ENCODE results near the gene ACSBG1.

Gene ACSBG1

DNA sequence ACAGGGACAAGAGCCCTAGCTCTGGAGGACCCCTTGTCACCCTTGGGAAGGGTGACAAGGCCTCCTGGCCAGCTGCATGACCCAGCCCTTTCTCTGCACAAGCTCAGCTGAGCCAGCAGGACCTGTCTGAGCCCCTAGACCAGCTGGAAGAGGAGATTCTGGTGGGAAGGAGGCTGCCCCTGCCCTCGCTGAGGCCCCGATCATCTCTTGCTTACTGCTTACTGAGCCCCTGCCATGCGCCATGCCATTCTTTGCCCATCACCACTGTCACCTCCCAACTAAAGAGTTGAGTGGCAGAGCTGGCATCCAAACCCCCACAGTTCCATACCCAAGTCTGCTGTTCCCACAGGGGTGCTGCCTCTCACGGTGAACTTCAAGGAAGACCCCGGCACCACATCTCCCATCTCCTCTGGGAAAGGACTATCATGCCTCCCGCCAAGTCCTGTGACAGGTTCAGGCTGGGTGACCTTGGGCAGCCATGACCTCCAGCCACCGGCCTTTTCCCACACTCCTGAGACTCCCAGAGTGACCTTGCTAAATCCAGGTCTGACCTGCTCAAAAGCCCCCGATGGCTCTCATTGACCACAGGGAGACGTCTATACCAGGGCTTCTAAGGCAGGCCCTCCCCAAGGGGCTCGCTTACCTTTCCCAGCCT is 34.0 kb downstream of the ACSBG1 start:
- Histone ChIP-seq H3K4me1 (ENCODE audit: control insufficient read depth, insufficient read depth, low read length) (no peaks in the 10 kb centered on the region), H3K9me3 (ENCODE audit: control insufficient read depth, insufficient read depth, low read depth, low read length) (no peaks in the 10 kb centered on the region), H3K4me3 (ENCODE audit: low read depth, low read length) (no peak overlapping the region), H3K27ac (ENCODE audit: low read depth, low read length) (no peak overlapping the region), H3K27me3 (ENCODE audit: control insufficient read depth, insufficient read depth, low read length) (no peaks in the 10 kb centered on the region), H3K36me3 (ENCODE audit: control insufficient read depth, insufficient read depth, low read length) (no peaks in the 10 kb centered on the region), H3K9ac (ENCODE audit: low read length) (no peak overlapping the region)

GRCh38 chr15:78197632-78198031 is 36.7 kb downstream of the ACSBG1 start:
- Histone ChIP-seq H3K4me3 (ENCODE audit: low read depth, low read length) (no peak overlapping the region), H3K36me3 (ENCODE audit: control insufficient read depth, insufficient read depth, low read length) (no peaks in the 10 kb centered on the region), H3K27me3 (ENCODE audit: control insufficient read depth, insufficient read depth, low read length) (no peaks in the 10 kb centered on the region), H3K9ac (ENCODE audit: low read length) (no peak overlapping the region), H3K27ac (ENCODE audit: low read depth, low read length) (no peak overlapping the region), H3K4me1 (ENCODE audit: control insufficient read depth, insufficient read depth, low read length) (no peaks in the 10 kb centered on the region), H3K9me3 (ENCODE audit: control insufficient read depth, insufficient read depth, low read depth, low read length) (no peaks in the 10 kb centered on the region)

- no peak overlapping the region for H3K9ac ChIP-seq (ENCODE audit: low read length)
- no peaks in the 10 kb centered on the region for H3K4me1 ChIP-seq (ENCODE audit: control insufficient read depth, insufficient read depth, low read length)
These were observed 38.6 kb downstream of the ACSBG1 start for GRCh38 chr15:78195735-78196201.

DNA sequence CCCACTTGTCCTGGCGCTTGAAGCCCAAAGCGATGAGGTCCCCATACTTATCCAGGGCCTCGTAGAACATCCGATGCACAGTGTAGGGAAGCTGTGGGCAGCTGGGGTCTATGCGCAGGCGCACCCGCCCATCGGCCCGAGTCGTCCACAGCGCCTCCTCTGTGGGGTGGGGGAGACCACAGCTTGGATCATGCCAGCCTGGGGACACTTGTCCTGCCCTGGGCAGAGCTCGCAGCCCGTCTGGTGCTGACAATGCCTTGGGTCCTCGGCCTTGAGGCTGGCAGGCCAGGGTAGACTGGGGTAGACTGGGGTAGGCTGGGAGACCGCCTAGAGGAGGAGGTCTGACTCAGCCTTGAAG is 39.8 kb downstream of the ACSBG1 start:
- Histone ChIP-seq H3K4me3 (ENCODE audit: low read depth, low read length) (no peak overlapping the region), H3K27me3 (ENCODE audit: control insufficient read depth, insufficient read depth, low read length) (no peaks in the 10 kb centered on the region), H3K4me1 (ENCODE audit: control insufficient read depth, insufficient read depth, low read length) (no peaks in the 10 kb centered on the region), H3K36me3 (ENCODE audit: control insufficient read depth, insufficient read depth, low read length) (no peaks in the 10 kb centered on the region), H3K9me3 (ENCODE audit: control insufficient read depth, insufficient read depth, low read depth, low read length) (0 out of 2 replicates have a peak, but pooled peaks cover 4% of the 10 kb centered on the region), H3K9ac (ENCODE audit: low read length) (no peak overlapping the region), H3K27ac (ENCODE audit: low read depth, low read length) (no peak overlapping the region)

More at GRCh38 chr15:78195735-78196201, 38.6 kb downstream of the ACSBG1 start:
- H3K27me3 ChIP-seq (ENCODE audit: control insufficient read depth, insufficient read depth, low read length): no peaks in the 10 kb centered on the region
- no peaks in the 10 kb centered on the region for H3K36me3 ChIP-seq (ENCODE audit: control insufficient read depth, insufficient read depth, low read length)
- no peak overlapping the region for H3K4me3 ChIP-seq (ENCODE audit: low read depth, low read length)
- H3K27ac ChIP-seq (ENCODE audit: low read depth, low read length): no peak overlapping the region
- 0 out of 2 replicates have a peak, but pooled peaks cover 4% of the 10 kb centered on the region for H3K9me3 ChIP-seq (ENCODE audit: control insufficient read depth, insufficient read depth, low read depth, low read length)

DNA sequence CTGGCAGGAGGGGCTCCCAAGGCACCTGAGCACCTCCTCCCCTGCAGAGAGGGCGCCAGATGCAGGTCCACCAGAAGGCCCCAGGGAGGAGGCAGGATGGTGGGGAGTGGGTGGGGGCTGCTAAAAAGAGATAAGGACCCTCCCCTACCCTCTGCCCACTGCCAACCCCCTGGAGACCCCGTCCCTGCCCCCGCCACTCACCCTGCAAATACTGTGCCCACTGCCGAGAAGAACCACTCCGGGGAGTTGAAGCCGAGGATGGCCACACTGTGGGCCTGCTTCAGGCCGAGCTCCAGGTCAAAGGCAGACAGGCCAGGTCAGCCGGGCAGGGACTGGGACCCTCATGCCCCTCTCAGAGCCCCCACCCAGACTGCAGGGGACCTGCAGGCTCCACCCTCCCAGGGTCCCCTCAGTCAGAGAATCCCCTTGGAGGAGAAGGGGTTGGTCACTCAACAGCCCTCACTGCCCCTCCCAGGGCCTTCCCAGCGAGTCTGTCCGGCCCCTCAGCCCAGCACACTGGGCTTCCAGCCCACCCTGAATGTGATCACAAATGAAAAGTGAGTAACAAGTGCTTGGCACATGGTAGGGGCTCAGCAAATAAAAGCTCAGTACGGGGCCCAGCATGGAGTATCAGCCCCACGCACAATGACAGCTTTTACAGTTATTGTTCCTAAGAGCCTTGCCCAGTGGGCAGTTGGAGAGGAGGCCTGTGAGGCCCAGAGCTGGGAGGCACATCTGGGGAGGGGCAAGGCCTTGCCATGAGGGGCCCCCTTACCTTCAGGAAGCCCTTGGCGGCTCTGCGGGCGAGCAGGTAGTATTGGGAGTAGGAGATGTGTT is 40.4 kb downstream of the ACSBG1 start:
- no peak overlapping the region for H3K27ac ChIP-seq (ENCODE audit: low read depth, low read length)
- no peaks in the 10 kb centered on the region for H3K36me3 ChIP-seq (ENCODE audit: control insufficient read depth, insufficient read depth, low read length)
- 0 out of 2 replicates have a peak, but pooled peaks cover 4% of the 10 kb centered on the region for H3K9me3 ChIP-seq (ENCODE audit: control insufficient read depth, insufficient read depth, low read depth, low read length)
- H3K9ac ChIP-seq (ENCODE audit: low read length): no peak overlapping the region
- no peaks in the 10 kb centered on the region for H3K4me1 ChIP-seq (ENCODE audit: control insufficient read depth, insufficient read depth, low read length)
- no peaks in the 10 kb centered on the region for H3K27me3 ChIP-seq (ENCODE audit: control insufficient read depth, insufficient read depth, low read length)
- H3K4me3 ChIP-seq (ENCODE audit: low read depth, low read length): no peak overlapping the region

- no peaks in the 10 kb centered on the region for H3K36me3 ChIP-seq (ENCODE audit: control insufficient read depth, insufficient read depth, low read length)
- H3K9ac ChIP-seq (ENCODE audit: low read length): no peak overlapping the region
- H3K4me1 ChIP-seq (ENCODE audit: control insufficient read depth, insufficient read depth, low read length): no peaks in the 10 kb centered on the region
- H3K27ac ChIP-seq (ENCODE audit: low read depth, low read length): no peak overlapping the region
- no peak overlapping the region for H3K4me3 ChIP-seq (ENCODE audit: low read depth, low read length)
- H3K27me3 ChIP-seq (ENCODE audit: control insufficient read depth, insufficient read depth, low read length): no peaks in the 10 kb centered on the region
- 0 out of 2 replicates have a peak, but pooled peaks cover 4% of the 10 kb centered on the region for H3K9me3 ChIP-seq (ENCODE audit: control insufficient read depth, insufficient read depth, low read depth, low read length)
These were observed 41.4 kb downstream of the ACSBG1 start for GRCh38 chr15:78192826-78193594.

DNA sequence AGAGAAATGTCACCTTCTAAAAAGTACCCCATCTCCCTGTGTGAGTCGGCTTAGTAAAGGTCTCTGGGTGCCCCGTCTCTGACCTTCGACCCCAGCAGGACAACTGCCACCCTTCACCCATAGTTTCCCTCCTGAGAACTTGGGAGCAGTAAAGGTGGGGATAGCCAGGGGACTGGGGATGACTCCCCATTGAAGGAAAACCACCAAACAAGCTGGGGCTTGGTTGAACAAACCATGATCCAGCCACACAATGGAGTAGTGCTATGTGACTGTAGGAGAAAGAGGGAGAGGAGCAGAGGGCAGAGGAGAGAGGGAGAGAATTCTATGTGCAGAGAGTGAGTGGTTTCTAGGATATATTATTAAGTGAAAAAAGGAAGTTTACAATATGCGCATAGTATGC is 51.5 kb downstream of the ACSBG1 start:
- Histone ChIP-seq H3K27me3 (ENCODE audit: control insufficient read depth, insufficient read depth, low read length) (no peaks in the 10 kb centered on the region), H3K9ac (ENCODE audit: low read length) (no peak overlapping the region), H3K9me3 (ENCODE audit: control insufficient read depth, insufficient read depth, low read depth, low read length) (no peaks in the 10 kb centered on the region), H3K36me3 (ENCODE audit: control insufficient read depth, insufficient read depth, low read length) (no peaks in the 10 kb centered on the region), H3K4me1 (ENCODE audit: control insufficient read depth, insufficient read depth, low read length) (no peaks in the 10 kb centered on the region), H3K4me3 (ENCODE audit: low read depth, low read length) (no peak overlapping the region), H3K27ac (ENCODE audit: low read depth, low read length) (no peak overlapping the region)

DNA sequence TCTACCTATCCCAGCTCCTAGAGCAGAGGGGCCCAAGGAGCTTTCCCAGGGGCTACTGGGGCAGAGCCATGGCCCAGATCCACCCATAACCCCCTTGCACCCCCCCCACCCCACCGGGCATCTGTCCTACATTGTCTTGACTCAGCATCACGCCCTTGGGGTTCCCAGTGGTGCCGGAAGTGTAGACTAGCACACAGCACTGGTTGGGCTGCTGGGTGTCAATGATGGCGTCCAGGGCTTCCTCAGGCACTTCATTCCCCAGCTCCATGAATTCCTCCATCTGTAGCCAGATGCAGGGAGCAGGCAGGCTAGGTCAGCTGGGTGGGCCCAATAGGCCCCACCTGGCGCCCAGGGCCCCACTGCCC is 52.0 kb downstream of the ACSBG1 start:
- Histone ChIP-seq H3K9ac (ENCODE audit: low read length) (no peak overlapping the region), H3K36me3 (ENCODE audit: control insufficient read depth, insufficient read depth, low read length) (no peaks in the 10 kb centered on the region), H3K27me3 (ENCODE audit: control insufficient read depth, insufficient read depth, low read length) (no peaks in the 10 kb centered on the region), H3K27ac (ENCODE audit: low read depth, low read length) (no peak overlapping the region), H3K4me1 (ENCODE audit: control insufficient read depth, insufficient read depth, low read length) (no peaks in the 10 kb centered on the region), H3K4me3 (ENCODE audit: low read depth, low read length) (no peak overlapping the region), H3K9me3 (ENCODE audit: control insufficient read depth, insufficient read depth, low read depth, low read length) (no peaks in the 10 kb centered on the region)

- Histone ChIP-seq H3K27me3 (ENCODE audit: control insufficient read depth, insufficient read depth, low read length) (no peaks in the 10 kb centered on the region), H3K4me3 (ENCODE audit: low read depth, low read length) (no peak overlapping the region), H3K9me3 (ENCODE audit: control insufficient read depth, insufficient read depth, low read depth, low read length) (no peaks in the 10 kb centered on the region), H3K36me3 (ENCODE audit: control insufficient read depth, insufficient read depth, low read length) (no peaks in the 10 kb centered on the region), H3K27ac (ENCODE audit: low read depth, low read length) (no peak overlapping the region), H3K4me1 (ENCODE audit: control insufficient read depth, insufficient read depth, low read length) (no peaks in the 10 kb centered on the region), H3K9ac (ENCODE audit: low read length) (no peak overlapping the region)
These were observed 54.5 kb downstream of the ACSBG1 start for GRCh38 chr15:78179906-78180305.

DNA sequence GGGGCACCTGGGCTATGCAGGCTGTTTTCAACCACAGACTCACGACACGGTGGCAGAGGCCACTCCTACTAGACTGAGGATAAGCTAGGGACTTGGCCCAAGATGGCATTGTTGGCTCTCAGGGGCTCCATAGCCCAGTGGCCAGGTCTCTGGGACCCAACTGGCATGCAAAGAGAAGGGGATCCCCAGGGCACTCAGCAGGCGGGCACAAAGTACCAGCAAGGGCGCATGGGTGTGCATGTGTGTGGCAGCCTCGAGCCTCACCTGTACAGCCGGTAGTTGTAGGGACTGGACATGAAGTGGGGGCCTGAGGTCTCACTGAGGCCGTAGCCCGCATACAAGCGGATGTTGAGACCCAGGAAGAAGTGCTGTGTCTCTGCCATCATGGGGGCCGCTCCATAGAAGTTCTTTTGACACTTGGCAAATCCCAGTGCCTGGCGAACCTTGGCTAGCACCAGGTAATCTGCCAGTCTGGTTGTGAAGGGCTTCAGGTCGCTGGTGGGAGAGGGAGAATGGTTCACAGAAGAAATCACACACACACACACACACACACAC is 55.0 kb downstream of the ACSBG1 start:
- H3K4me1 ChIP-seq (ENCODE audit: control insufficient read depth, insufficient read depth, low read length): no peaks in the 10 kb centered on the region
- H3K27ac ChIP-seq (ENCODE audit: low read depth, low read length): no peak overlapping the region
- H3K4me3 ChIP-seq (ENCODE audit: low read depth, low read length): no peak overlapping the region
- H3K9ac ChIP-seq (ENCODE audit: low read length): no peak overlapping the region
- no peaks in the 10 kb centered on the region for H3K27me3 ChIP-seq (ENCODE audit: control insufficient read depth, insufficient read depth, low read length)
- no peaks in the 10 kb centered on the region for H3K9me3 ChIP-seq (ENCODE audit: control insufficient read depth, insufficient read depth, low read depth, low read length)
- no peaks in the 10 kb centered on the region for H3K36me3 ChIP-seq (ENCODE audit: control insufficient read depth, insufficient read depth, low read length)

All from HUES6 (cell line).